SU-DHL-6 (cell line): ENCODE measurements around the gene MKNK2.

ENCODE experiments used
- EZH2phosphoT487 ChIP-seq: fragments of 200-600 bp; sonication (generic), shearing (Covaris generic); conservative IDR thresholded peaks from 2 replicates; pipeline ENCODE4 v1.6.1; 2018; ENCODE audit warnings: mild to moderate bottlenecking, antibody characterized with exemption, low read length, moderate library complexity, mixed read lengths
- TF ChIP-seq, protein P1 (sequence below): fragments of 200-600 bp; sonication (generic); IDR thresholded peaks from one replicate; pipeline ENCODE4 v1.5.1; 2017; ENCODE audit warnings: antibody characterized with exemption, mild to moderate bottlenecking, low read length, moderate library complexity; ENCODE audit not compliant: insufficient read depth, poor library complexity, severe bottlenecking

GRCh38 chr19:2070986-2071673 is 20.1 kb upstream of the MKNK2 start:
- TF ChIP-seq, protein P1, sequence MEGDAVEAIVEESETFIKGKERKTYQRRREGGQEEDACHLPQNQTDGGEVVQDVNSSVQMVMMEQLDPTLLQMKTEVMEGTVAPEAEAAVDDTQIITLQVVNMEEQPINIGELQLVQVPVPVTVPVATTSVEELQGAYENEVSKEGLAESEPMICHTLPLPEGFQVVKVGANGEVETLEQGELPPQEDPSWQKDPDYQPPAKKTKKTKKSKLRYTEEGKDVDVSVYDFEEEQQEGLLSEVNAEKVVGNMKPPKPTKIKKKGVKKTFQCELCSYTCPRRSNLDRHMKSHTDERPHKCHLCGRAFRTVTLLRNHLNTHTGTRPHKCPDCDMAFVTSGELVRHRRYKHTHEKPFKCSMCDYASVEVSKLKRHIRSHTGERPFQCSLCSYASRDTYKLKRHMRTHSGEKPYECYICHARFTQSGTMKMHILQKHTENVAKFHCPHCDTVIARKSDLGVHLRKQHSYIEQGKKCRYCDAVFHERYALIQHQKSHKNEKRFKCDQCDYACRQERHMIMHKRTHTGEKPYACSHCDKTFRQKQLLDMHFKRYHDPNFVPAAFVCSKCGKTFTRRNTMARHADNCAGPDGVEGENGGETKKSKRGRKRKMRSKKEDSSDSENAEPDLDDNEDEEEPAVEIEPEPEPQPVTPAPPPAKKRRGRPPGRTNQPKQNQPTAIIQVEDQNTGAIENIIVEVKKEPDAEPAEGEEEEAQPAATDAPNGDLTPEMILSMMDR = no peak
- no peak for TF ChIP-seq EZH2phosphoT487
